Measurements from ENCODE around the gene ARAP3.
A peak's percentile ranks its signal among the peaks of the same experiment; 100 is the strongest.

ARAP3 gene

DNA sequence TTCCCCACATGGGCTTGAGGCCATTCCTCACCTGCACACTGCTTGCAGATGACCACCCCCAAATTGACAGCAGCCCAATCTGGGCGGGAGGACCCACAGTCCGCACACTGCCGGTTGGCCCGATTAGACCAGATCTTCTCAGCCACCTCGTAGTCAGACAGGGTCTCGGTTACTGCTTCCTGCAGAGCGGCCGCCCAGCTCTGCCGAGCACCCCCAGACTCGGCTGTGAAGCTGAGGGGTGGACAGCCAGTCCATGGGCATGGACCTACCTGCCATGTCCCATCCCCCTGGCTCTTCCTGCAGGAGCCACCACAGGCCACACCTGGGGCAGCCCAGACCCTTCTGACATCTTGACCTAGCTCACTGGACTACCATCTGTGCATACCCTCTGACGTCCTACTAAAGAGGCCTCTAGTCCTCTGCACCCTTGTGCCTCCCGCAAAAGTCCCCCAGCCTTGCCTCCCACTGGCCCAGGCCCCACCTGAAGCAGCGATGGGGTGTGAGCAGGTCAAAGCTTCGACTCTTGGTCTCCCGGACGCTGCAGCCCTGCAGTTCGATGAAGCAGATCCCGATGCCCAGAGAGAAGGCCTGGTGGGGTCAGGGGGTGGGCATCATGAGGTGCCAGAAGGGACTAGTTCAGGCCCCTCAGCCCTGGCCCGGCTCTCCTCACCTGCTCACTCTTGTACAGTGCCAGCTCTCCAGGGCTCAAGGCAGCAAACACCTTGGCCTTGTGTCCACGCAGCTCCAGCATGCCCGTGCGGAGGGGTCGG, 9.8 kb downstream of the ARAP3 start:
- DNase-seq (ENCODE audit: low spot score): no peak

DNA sequence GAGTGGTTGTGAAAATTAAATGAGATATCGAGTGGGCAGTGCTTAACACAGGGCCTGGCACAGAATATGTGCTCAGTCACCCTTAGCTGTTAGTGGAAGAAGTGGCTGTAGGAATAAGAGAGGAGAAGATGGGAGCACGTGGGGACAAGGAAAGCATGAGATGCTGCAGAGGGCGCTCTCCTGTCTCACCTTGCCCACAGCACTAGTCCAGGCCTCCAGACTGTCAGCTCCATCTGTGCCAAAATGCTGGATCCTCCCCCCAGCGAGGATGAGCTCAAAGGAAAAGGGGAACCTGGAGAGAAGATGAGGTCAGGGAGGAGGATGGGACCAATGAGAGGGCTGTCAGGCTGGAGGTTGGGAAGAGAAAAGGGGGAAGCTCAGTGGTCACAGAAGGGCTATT, 12.5 kb downstream of the ARAP3 start:
- DNase-seq (ENCODE audit: low spot score): no peak

DNA sequence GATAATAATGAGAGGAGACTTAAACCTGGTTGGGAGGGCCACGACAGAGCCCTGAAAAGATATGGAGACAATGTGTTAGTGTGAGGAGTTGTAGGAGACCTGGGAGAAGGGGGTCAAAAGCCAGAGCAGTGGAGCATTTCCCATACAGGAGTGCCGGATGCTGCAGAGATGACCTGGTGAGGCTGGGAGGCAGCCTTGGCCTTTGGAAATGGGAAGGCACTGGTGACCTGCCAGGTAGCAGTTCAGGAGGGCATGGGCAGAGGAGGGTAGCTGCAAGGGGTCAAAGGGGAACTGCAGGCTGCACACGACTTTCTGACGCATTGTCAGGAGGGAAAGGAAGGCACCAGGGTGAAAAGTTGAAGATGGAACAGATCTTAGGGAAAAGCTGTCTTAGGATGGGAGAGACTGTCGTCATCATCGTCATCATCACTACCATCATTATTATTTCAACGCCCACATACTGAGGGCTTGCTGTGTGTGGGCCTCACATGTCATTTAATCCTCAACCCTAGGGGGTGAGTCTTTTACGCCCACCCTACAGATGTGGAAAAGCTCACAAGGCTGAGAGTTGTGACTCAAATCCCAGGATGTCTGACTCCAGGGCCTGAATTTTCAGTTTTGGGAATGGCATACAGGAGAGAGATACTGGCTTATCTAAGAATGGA, 13.3 kb downstream of the ARAP3 start:
- DNase-seq (ENCODE audit: low spot score): no peak

DNA sequence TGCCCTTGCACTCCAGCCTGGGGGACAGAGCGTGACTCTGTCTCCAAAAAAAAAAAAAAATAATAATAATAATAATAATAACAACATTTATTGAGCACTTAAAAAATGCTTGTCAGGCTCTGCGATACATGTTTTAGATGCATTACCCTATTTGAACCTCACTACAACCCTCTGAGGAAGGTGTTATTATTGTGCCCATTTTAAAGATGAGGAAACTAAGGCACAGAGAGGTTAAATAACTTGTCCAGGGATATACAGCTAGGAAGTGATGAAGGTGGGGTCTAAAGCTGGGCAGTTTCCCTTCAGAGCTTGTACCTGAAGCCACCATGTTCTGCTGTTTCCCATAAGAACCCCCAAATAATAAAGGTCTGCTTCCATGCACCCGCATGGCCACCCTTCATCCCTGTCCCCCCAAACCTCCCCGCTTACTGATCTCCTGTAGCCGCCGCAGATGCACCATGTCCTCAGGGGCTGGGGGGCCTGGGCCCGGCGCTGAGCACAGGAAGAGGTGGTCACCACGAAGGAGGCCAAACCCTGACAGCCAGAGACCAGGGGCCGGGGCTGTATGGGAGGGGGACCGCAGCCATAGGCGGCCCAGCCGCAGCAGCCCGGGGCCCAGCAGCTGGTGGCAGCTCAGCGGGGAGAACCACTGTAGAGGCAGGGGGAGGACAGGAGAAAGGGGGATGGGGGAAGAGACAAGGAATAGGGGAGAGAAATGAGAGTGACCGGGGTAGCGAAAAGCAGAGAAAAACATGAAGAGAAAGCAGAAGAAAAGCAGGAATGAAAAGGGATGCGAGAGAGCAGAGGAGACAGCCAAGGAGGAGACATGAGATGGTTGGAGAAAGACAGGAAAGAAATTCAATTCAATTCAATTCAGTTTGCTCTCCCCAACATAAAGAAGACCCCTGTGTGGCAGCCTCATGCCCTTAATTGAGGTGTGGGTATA, 15.8 kb downstream of the ARAP3 start:
- DNase-seq (ENCODE audit: low spot score): no peak

DNA sequence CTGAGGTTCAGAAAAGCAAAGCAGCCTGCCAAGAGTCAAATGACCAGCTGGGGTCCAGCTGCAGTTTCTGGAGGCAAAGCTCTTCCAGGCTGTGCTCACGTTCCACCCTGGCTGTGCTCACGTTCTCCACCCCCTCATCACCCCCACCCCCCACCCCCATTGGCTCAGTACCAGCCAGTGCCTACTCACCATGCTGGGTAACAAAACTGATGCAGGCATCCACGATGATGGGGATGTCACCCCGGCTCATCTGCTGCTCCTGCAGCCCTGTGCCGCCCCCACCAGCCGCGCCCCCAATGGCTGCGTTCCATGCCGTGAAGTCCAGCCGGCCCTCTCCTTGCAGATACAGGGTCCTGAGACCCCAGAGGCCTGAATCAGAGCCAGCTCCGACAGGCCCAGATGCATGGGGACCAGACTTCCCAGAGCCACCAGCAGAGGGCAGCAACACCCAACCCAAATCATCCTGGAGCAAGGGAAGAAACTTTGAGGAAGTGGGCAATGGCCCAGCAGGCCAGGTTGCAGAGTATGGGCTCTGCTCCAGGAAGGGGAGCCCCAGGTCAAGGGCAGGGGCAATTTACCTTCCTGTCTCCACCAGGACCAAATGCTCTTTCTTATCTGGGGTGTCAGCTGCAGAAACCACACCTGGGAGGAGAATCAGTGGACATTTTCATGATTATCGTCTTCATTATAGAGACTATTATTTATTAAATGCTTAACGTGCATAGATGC, 17.1 kb downstream of the ARAP3 start:
- DNase-seq (ENCODE audit: low spot score): peak; percentile 59

DNA sequence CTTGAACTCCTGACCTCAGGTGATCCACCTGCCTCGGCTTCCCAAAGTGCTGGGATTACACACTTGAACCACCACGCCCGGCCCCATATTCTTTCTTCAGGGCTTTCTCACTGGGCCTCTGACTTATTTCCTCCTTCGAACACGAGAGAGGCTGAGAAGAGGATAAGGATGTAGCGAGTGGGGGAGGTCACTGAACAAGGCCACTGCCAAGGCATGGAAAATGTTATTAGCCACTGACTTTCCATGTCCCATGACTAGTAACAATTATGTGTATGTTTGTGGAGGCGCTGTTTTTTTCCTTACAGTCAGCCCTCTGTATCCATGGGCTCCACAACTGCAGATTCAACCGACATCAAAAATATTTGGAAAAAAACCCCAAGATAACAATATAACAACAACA, 18.5 kb downstream of the ARAP3 start:
- no peak for DNase-seq (ENCODE audit: low spot score)

DNA sequence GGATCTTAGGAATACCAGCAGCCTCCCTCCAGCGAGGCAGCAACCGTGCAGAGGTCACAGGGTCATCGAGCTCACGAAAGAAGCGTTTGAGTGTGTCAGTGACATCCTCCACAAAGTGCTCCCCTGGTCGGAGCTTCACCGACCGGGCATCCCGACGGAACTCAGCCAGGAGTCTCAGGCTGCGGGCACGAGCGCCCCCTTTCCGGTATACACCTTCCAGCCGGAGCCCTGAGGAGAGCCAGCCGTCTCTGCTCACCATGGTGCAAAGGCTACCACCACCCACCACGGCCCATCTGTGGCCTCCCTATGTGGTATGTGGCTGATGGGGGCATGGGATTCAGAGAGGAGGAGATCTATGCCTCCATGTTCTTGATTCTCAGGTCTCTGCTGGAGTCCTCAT, 20.0 kb downstream of the ARAP3 start:
- no peak for DNase-seq (ENCODE audit: low spot score)

DNA sequence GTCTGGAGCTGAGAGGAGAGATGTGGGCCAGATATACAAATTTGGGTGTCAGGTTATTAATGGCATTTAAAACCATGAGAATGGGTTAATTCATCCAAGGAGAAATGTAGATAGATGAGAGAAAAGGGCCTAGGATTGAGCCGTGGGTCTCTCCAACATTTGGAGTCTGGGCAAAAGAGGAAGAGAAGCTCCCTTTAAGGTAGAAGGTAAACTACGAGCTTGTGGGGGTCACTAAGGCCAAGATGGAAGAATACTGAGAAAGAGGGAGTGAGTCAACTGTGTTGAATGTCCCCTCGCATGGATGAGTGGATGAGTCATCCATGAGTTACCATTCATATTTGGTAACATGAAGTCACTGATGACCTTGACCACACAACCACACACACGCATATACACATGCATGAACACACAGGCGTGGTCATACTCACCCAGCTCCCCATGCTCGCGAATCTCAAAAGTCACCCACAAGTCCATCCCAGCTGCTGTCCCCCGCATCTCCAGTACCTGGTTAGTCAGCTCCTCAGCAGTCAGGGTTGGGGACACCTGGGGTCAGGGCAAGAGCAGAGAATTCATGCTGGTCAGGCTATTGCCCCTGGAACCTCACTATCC, 24.0 kb downstream of the ARAP3 start:
- no peak for DNase-seq (ENCODE audit: low spot score)

DNA sequence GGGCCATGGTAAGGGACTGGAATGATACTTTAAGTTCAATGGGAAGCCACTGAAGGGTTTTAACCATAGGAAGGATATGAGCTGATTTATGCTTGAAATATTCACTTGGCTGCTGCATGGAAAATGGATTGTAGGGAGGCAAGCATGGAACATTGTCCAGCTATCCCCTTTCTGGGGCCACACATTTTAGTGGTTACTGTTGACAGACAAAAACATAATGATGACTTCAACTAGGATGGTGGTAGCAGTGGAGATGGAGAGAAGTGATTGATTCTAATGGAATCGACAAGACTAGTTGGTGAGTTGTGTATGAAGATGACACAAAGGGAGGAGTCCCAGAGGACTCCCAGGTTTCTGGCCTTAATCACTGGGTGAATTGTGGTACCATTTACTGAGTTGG, 24.6 kb downstream of the ARAP3 start:
- no peak for DNase-seq (ENCODE audit: low spot score)

DNA sequence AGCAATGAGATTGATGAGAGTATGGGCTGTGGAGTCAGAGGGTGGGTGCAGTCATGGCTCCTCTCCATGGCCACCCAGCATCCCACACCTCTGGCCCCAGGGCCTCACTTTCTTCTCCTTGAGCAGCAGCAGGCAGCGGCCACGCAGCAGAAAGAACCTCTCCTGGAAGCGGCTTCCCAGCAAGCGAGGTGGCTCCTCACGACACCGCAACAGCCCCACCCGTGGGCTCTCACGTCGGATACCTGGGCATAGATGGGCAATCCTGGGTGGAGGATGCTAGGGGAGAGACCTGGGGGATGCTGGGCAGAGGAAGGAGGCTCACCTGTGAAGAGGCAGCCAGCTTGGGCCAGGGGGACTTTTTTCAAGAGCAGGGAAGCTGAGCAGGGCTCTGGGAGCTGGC, 25.6 kb downstream of the ARAP3 start:
- DNase-seq (ENCODE audit: low spot score): no peak

DNA sequence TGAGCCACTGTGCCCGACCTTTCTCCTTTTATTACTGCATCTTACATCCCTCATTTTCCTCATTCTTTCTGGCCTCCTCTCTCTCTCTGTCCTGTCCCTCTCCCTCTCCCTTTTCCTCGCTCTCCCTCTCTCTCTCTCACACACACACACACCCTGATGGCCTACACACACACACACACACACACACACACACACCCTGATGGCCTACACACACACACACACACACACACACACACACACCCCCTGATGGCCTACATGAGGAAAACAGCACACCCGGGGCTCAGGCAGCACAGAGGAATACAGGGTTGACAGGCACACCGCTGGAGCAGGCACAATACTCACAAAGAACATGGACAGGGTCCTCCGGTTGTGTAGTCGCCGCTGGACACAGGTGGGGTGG, 27.0 kb downstream of the ARAP3 start:
- DNase-seq (ENCODE audit: low spot score): no peak

DNA sequence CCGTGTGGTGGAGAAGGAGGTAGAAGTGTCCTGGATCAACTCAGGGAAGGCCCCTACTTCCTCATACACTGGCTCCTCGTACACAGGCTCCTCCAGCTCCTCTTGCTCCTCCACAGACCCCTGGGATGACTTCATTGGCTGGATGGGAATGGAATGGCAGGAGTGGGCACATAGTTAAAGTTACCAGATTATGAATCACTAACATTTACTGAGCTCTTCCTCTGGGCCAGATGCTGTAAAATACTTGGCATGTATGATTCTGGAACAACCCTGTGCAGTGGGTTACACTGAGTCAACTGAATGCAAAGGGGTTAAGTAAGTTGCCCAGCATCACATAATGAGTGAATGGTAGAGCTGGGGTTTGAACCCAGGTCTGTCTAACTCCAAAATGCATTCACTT, 27.7 kb downstream of the ARAP3 start:
- no peak for DNase-seq (ENCODE audit: low spot score)

DNA sequence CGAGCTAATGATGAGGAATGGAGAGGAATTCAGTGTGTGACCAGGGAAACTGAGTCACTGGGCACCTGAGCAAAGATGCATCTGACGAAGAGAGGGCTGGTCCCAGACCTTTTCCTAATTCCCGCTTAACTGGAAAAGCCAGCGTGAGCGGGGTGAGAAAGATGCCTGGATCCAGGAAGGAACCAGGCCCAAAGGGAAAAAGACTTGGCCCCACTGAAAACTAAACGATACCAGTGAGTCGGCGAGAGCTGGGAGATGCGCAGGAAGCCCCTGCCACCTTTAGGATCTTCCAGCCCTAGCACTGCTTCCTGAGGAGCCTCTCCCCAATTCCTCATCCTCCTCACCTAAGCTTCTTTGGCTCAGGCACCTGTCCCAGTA, 30.3 kb downstream of the ARAP3 start:
- no peak for DNase-seq (ENCODE audit: low spot score)

DNA sequence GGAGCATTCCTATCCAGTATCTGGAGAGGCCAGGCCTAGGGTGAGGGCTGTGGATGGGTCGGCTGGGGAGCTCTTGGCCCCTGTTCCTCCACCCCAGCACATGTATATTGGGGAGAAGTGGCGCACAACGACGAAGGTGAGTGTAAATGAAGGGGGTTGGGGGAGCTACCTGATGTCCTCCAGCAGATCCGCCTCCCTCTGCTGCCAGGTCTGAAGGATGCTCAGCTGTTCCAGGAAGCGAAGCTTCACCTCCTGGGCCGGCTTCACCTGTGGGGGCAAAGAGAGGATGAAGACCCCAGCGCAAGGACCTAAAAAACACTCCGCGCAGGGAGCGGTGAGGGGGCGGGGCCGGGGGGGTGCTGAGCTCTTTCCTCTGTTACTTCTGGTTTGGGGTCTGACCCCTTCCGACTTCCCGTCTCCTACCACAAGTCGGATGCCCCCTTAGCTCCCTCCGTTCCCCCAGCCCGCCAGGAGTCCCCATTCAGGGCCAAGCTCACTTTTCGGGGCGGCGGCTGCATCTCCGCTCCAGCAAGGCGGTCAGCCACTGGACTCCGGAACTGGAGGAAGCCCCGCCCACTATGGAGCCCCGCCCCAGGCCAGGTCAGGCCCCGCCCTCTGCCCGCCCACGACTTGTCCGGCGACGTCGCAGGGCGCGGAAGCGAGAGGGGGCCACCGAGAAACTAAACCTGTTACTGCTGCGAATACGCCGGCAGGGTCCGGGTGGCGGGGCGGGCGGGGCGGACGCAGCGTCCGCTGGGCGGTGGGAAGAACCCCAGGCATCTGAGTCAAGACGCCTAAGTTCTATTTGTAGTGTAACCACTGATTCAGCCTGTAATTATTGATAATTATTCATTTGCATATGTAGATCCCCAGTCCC, 30.9 kb downstream of the ARAP3 start, which contains the start of gene FCHSD1:
Gene FCHSD1, minus strand, starts transcription at position 568 of the 877 bp plus-strand sequence. Its CDS starts 50 bp downstream, at position 518.
- DNase-seq (ENCODE audit: low spot score): peak; percentile 80

DNA sequence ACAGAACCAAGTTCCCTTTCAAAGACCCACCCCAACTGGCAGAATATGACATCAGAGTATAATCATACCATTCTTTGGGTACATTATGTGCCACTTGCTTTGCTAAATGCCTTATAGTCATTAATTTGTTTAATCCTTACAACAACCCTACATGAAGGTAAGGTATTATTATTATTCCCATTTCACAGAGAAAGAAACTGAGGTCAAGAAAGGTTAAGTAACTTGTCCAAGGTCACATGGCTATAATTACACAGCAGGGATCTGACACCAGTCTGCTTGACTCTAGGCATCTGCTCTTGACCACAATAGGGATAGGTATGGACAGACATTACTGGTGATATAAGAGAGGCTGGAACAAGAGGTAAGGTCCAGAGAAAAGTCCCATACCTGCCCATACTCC, 32.1 kb downstream of the ARAP3 start:
- DNase-seq (ENCODE audit: low spot score): no peak

DNA sequence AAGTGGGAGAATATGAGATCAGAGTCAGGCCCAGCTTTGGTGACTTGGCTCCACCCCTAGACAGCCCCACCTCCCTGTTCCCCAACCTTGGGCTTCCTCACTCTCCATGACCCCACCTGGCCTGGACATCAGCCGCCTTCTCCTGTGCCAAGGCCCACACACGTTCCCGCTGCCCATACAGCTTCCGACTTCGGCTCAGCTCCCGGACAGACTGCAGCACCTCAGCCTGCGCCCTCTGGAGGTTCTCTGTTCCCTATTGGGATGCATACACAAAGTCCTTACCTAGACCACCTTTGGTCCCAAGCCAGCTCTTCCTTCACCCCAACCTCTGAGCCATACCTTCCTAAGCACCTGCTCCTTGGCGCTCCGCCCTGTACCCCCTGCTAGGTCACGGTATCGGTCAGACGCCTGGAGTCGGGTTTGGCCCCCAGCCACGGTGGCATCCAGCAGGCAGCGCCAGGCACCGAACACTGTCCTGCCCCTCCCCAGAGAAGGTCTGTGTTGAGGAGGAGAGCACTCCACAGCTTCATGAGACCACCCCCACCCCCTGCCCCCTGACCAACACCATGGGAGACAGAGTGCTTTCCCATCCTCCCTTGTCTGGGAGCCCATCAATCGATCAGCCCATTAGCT, 32.9 kb downstream of the ARAP3 start:
- no peak for DNase-seq (ENCODE audit: low spot score)

DNA sequence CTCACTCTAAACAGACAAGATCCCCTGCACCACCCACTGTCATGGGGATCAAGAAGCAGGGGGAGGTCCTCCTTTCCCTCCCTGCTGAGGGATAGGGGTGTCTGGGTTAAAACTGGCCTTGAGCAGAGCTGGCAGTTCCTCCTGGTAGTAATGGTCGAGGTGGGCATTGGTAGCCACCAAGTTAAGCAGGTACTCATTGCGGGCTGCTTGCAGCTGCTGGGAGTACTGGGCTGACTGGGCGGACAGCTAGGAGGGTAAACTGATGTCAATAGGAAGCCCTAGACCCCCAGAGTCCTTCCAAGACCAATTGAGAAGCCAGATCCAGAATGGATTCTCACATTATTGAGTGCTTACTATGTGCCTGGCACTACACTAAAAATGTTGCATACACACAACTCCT, 34.2 kb downstream of the ARAP3 start:
- DNase-seq (ENCODE audit: low spot score): no peak

DNA sequence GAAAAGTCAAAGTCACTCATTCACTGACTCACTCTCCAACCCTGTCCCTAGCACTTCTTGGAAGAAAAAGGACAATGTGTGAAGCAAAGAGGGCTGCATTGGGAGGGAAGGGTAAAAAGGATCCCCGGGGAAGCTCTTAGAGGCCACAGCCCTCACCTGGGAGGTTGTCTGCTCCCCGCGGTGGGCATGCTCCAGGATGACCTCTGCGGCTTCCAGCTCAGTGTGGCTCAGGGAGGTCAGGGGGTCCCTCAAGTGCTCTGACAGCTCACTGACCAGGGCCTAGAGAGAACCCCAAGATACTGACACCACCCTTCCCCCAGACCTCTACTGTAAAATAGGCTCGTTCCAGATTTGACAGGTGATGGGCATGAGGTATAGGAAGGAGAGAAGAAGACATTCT, 34.8 kb downstream of the ARAP3 start:
- DNase-seq (ENCODE audit: low spot score): no peak

DNA sequence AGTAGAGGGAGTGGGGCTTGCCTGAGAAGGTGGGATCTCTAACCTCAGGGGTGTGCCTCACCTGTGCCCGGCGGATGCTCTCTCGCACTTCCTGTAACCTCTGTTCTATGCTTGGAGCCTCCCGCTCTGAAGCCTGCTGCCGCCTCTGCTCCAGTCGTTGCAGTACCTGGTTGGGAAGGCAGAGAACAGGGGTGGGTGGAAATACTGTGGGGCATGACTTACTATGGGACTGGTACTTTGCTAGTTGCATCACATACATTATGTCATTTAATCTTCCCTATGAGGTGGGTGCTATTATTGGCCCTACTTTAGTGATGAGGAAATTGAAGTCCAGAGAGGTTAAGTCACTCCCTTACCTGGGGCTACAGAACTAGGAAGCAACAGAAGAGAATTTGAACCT, 36.0 kb downstream of the ARAP3 start:
- no peak for DNase-seq (ENCODE audit: low spot score)

DNA sequence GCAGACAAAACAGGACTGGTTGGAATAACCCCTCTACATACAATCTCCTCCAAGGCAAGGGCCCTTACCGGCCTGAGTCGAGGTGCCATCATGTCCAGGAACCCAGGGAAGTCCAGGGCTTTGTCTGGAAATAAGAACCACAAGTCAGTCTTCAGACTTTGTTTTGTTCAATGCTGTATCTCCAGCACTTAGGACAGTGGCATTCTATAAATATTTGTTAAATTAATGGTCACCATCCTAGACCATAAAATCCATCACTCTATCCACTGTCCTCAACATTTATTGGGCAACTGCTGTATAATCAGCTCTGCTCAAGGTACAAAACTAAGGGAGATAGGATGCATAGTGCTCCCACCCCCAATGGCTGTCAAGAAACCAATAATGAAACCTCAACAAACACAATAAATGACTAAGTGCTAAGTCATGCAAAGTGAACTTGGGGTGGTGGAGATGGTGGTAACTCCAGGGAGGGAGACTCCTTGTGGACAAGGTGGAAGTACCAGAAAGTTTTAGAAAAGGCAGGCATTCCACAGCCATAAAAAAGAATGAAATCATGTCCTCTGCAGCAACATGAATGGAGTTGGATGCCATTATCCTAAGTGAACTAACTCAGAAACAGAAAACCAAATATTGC, 40.3 kb downstream of the ARAP3 start:
- DNase-seq (ENCODE audit: low spot score): no peak
